ENCODE measurements around the gene MSI2. TPM values are rescaled to one million over a fixed set of nuclear protein-coding genes. Genes with fewer than 3 reads are reported as not detected.

The MSI2 gene
- polyA plus RNA-seq, 1 experiment = 9.2 TPM

- POLR2A ChIA-PET = no interaction called here
Measured at GRCh38 chr17:57393368-57393767, 137.0 kb downstream of the MSI2 start.

GRCh38 chr17:57394375-57394774 is 138.1 kb downstream of the MSI2 start:
- Histone ChIP-seq H3K4me3 (ENCODE audit: low read depth, low read length) (no peak overlapping the region), H3K36me3 (ENCODE audit: control insufficient read depth, insufficient read depth, low read length) (no peaks in the 10 kb centered on the region), H3K27me3 (ENCODE audit: control insufficient read depth, insufficient read depth, low read length) (no peaks in the 10 kb centered on the region)
- TF ChIP-seq, protein P1, sequence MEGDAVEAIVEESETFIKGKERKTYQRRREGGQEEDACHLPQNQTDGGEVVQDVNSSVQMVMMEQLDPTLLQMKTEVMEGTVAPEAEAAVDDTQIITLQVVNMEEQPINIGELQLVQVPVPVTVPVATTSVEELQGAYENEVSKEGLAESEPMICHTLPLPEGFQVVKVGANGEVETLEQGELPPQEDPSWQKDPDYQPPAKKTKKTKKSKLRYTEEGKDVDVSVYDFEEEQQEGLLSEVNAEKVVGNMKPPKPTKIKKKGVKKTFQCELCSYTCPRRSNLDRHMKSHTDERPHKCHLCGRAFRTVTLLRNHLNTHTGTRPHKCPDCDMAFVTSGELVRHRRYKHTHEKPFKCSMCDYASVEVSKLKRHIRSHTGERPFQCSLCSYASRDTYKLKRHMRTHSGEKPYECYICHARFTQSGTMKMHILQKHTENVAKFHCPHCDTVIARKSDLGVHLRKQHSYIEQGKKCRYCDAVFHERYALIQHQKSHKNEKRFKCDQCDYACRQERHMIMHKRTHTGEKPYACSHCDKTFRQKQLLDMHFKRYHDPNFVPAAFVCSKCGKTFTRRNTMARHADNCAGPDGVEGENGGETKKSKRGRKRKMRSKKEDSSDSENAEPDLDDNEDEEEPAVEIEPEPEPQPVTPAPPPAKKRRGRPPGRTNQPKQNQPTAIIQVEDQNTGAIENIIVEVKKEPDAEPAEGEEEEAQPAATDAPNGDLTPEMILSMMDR (IDR thresholded peaks at IDR 0.05; ENCODE audit: insufficient read depth, low read depth, low read length) = no peak
- POLR2A ChIA-PET = no interaction called here
- DNase-seq (ENCODE audit: low read depth) = no peak
- CTCF ChIA-PET = no interaction called here

More at GRCh38 chr17:57393368-57393767, 137.0 kb downstream of the MSI2 start:
- Histone ChIP-seq H3K36me3 (ENCODE audit: control insufficient read depth, insufficient read depth, low read length) (no peaks in the 10 kb centered on the region), H3K27me3 (ENCODE audit: control insufficient read depth, insufficient read depth, low read length) (no peaks in the 10 kb centered on the region), H3K4me3 (ENCODE audit: low read depth, low read length) (no peak overlapping the region)
- no peak for DNase-seq (ENCODE audit: low read depth)
- CTCF ChIA-PET = no interaction called here
- TF ChIP-seq, protein P1 (IDR thresholded peaks at IDR 0.05; ENCODE audit: insufficient read depth, low read depth, low read length) = no peak

DNA sequence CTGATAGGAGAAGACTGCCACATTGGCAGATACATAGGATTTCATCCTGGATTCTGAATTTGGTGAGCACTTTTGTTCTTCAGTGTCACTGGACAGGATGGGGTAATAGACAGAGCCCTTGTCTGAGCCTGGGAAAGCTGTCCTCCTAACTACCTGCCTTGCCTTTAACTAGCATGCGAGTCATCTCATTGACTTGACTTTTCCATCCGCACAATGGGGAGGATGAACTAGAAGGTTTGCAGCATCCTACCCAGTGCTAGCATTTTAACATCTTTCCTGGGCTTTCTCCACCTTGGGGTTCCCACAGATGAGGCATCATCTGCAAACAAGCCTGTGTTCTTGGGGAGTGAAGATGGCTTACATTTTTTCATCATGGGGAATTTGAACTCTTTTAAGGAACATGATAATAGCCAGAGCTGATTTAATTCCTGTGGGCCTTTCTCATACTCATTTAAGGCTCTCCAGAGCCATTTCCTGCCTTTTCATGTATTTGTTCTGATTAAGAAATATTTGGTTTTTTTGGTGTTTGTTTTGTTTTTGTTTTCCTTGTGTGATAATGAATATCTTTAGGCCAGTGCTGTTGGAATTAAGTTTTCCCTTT is 139.5 kb downstream of the MSI2 start:
- no peak for DNase-seq (ENCODE audit: low read depth)
- Histone ChIP-seq H3K27me3 (ENCODE audit: control insufficient read depth, insufficient read depth, low read length) (no peaks in the 10 kb centered on the region), H3K36me3 (ENCODE audit: control insufficient read depth, insufficient read depth, low read length) (no peaks in the 10 kb centered on the region), H3K4me3 (ENCODE audit: low read depth, low read length) (no peak overlapping the region)
- ChIA-PET POLR2A (no interaction called here), CTCF (no interaction called here)
- TF ChIP-seq, protein P1 (IDR thresholded peaks at IDR 0.05; ENCODE audit: insufficient read depth, low read depth, low read length) = no peak

DNA sequence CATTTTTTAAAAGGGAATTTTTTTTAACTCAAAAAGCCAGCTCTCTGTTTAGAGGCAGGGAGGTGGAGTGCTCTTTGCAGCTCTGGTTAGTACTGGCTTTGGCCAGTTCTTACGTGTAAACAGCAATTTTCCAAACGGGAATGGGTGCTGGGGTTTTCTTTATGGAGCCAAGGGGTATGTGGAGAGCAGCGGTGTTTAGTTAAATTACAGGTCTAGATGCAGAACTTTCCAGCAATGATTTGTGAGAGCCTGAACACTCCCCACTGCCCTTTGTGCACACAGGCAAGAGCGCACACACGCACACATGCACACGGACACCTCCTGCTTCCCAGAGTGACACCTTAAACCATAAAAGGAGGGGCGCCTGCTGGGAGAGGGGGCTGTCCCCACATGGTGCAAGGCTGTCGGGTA is 140.2 kb downstream of the MSI2 start:
- POLR2A ChIA-PET = no interaction called here
- TF ChIP-seq, protein P1 (IDR thresholded peaks at IDR 0.05; ENCODE audit: insufficient read depth, low read depth, low read length) = no peak
- DNase-seq (ENCODE audit: low read depth) = no peak
- CTCF ChIA-PET = no interaction called here
- Histone ChIP-seq H3K27me3 (ENCODE audit: control insufficient read depth, insufficient read depth, low read length) (no peaks in the 10 kb centered on the region), H3K36me3 (ENCODE audit: control insufficient read depth, insufficient read depth, low read length) (no peaks in the 10 kb centered on the region), H3K4me3 (ENCODE audit: low read depth, low read length) (no peak overlapping the region)

DNA sequence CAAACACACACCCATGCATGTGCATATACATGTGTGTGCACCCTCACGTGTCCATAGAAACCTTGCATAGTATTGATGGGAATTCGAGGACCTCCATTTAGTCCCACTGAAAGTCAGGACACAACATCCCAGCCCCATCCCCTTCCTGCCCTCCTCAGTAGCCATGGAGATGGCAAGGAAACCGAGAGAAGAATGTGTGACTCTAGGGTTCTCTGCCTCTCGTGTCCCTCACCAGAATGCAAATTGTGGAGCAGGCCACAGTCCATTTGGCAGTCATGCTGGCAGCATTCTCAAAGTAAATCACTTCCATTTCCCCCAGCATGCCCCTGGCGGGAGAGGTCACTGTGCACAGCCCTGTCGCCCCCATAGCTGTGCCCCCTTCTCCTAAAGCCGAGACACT is 141.1 kb downstream of the MSI2 start:
- H3K36me3 ChIP-seq (ENCODE audit: control insufficient read depth, insufficient read depth, low read length) = no peaks in the 10 kb centered on the region
- CTCF ChIA-PET = no interaction called here
- POLR2A ChIA-PET = no interaction called here

More for the DNA sequence above, 141.1 kb downstream of the MSI2 start:
- TF ChIP-seq, protein P1 (IDR thresholded peaks at IDR 0.05; ENCODE audit: insufficient read depth, low read depth, low read length) = no peak
- DNase-seq (ENCODE audit: low read depth) = no peak
- no peak overlapping the region for H3K4me3 ChIP-seq (ENCODE audit: low read depth, low read length)
- no peaks in the 10 kb centered on the region for H3K27me3 ChIP-seq (ENCODE audit: control insufficient read depth, insufficient read depth, low read length)
